Urinary bladder (tissue), 4 donors: Measurements from ENCODE around the gene ADAM29. TPM values are rescaled to one million over a fixed set of nuclear protein-coding genes. Genes with fewer than 3 reads are reported as not detected.
"Not testable (repeated sequence)": the region's sequence is repeated elsewhere in the genome, so short reads cannot be mapped to it uniquely, and the experiment has no call there.

Experiments
- DNase-seq: peaks from one replicate; pipeline ENCODE4 v3.0.0-alpha.2; 2015; ENCODE audit errors: extremely low spot score
- H3K27ac ChIP-seq: one replicate; pipeline ENCODE4 v1.5.1; 2013; ENCODE audit warnings: low read depth, mild to moderate bottlenecking, moderate library complexity
- H3K36me3 ChIP-seq: one replicate; pipeline ENCODE4 v1.6.1; 2013; ENCODE audit warnings: mild to moderate bottlenecking, moderate library complexity; ENCODE audit not compliant: insufficient read depth
- H3K4me1 ChIP-seq: one replicate; pipeline ENCODE4 v1.6.1; 2013; ENCODE audit warnings: mild to moderate bottlenecking, moderate library complexity; ENCODE audit not compliant: insufficient read depth
- H3K4me3 ChIP-seq: one replicate; pipeline ENCODE4 v1.5.1; 2013; ENCODE audit warnings: low read depth, low read length
- WGBS: extraction: QIAGEN DNeasy Blood & Tissue Kit; methylation state at CpG from one replicate; pipeline ENCODE4 v1.1.7; 2013; 5-methylcytosine and 5-hydroxymethylcytosine counted together
- polyA plus RNA-seq: library from polyadenylated mRNA; stranded (reverse); fragments of 200-250 nt; gene quantifications from one replicate; pipeline ENCODE4 v1.2.3, GENCODE V29; 2013
- total RNA-seq: library from RNA; depleted of rRNA; stranded (reverse); fragments of >200 nt; gene quantifications from one replicate; pipeline ENCODE4 v1.2.3, GENCODE V29; 2014
- donor health status: healthy with polysubstance abuse.
- donor health status: healthy.

The ADAM29 gene
- total and polyA plus RNA-seq, 2 donors, result not detected

GRCh38 chr4:174928174-174928573, 10.0 kb downstream of the ADAM29 start:
- DNase-seq, result no peak
- H3K4me3 ChIP-seq, result no peak overlapping the region
- H3K36me3 ChIP-seq, result no peaks in the 10 kb centered on the region
- 79% methylated on average over 6 of the region's 6 CpGs for WGBS
- H3K4me1 ChIP-seq, result no peaks in the 10 kb centered on the region
- H3K27ac ChIP-seq, result no peak overlapping the region

- DNase-seq, result no peak
- Histone ChIP-seq H3K4me3 (no peak overlapping the region), H3K4me1 (no peaks in the 10 kb centered on the region), H3K36me3 (no peaks in the 10 kb centered on the region), H3K27ac (no peak overlapping the region)
- WGBS, result 79% methylated on average over 4 of the region's 4 CpGs
These were observed 10.6 kb downstream of the ADAM29 start for GRCh38 chr4:174928575-174929253.

- 88% methylated on average over 6 of the region's 6 CpGs for WGBS
- Histone ChIP-seq H3K4me3 (no peak overlapping the region), H3K27ac (no peak overlapping the region), H3K4me1 (no peaks in the 10 kb centered on the region), H3K36me3 (no peaks in the 10 kb centered on the region)
- no peak for DNase-seq
These were observed 11.2 kb downstream of the ADAM29 start for GRCh38 chr4:174929346-174929745.

GRCh38 chr4:174930895-174931294, 12.7 kb downstream of the ADAM29 start:
- Histone ChIP-seq H3K27ac (no peak overlapping the region), H3K4me3 (no peak overlapping the region), H3K4me1 (no peaks in the 10 kb centered on the region), H3K36me3 (no peaks in the 10 kb centered on the region)
- no peak for DNase-seq
- WGBS, result 83% methylated on average over 5 of the region's 5 CpGs

GRCh38 chr4:174933083-174933482, 14.9 kb downstream of the ADAM29 start:
- H3K4me3 ChIP-seq, result no peak overlapping the region
- WGBS, result 70% methylated on average over 1 of the region's 1 CpG
- no peaks in the 10 kb centered on the region for H3K4me1 ChIP-seq
- no peak for DNase-seq
- H3K36me3 ChIP-seq, result no peaks in the 10 kb centered on the region
- H3K27ac ChIP-seq, result no peak overlapping the region

GRCh38 chr4:174934360-174934759, 16.2 kb downstream of the ADAM29 start:
- no peak overlapping the region for H3K4me3 ChIP-seq
- 94% methylated on average over 4 of the region's 4 CpGs for WGBS
- DNase-seq, result no peak
- no peaks in the 10 kb centered on the region for H3K4me1 ChIP-seq
- H3K27ac ChIP-seq, result no peak overlapping the region
- H3K36me3 ChIP-seq, result no peaks in the 10 kb centered on the region

- no peak overlapping the region for H3K4me3 ChIP-seq
- H3K4me1 ChIP-seq, result no peaks in the 10 kb centered on the region
- DNase-seq, result no peak
- WGBS, result 51% methylated on average over 2 of the region's 2 CpGs
- H3K36me3 ChIP-seq, result no peaks in the 10 kb centered on the region
- H3K27ac ChIP-seq, result no peak overlapping the region
These were observed 17.4 kb downstream of the ADAM29 start for GRCh38 chr4:174935607-174936006.

GRCh38 chr4:174940002-174940401, 21.8 kb downstream of the ADAM29 start:
- no peak overlapping the region for H3K27ac ChIP-seq
- DNase-seq, result no peak
- 34% methylated on average over 1 of the region's 1 CpG for WGBS
- H3K4me1 ChIP-seq, result no peaks in the 10 kb centered on the region
- no peaks in the 10 kb centered on the region for H3K36me3 ChIP-seq
- no peak overlapping the region for H3K4me3 ChIP-seq

GRCh38 chr4:174946246-174946645, 28.1 kb downstream of the ADAM29 start:
- Histone ChIP-seq H3K4me3 (no peak overlapping the region), H3K27ac (no peak overlapping the region), H3K4me1 (no peaks in the 10 kb centered on the region), H3K36me3 (no peaks in the 10 kb centered on the region)
- DNase-seq, result no peak

GRCh38 chr4:174948826-174949225, 30.7 kb downstream of the ADAM29 start:
- WGBS, result 91% methylated on average over 8 of the region's 8 CpGs
- H3K4me1 ChIP-seq, result no peaks in the 10 kb centered on the region
- H3K4me3 ChIP-seq, result no peak overlapping the region
- H3K27ac ChIP-seq, result no peak overlapping the region
- no peaks in the 10 kb centered on the region for H3K36me3 ChIP-seq
- DNase-seq, result no peak

- Histone ChIP-seq H3K4me1 (no peaks in the 10 kb centered on the region), H3K27ac (no peak overlapping the region), H3K4me3 (no peak overlapping the region), H3K36me3 (no peaks in the 10 kb centered on the region)
- 82% methylated on average over 3 of the region's 3 CpGs for WGBS
- no peak for DNase-seq
These were observed 54.8 kb downstream of the ADAM29 start for GRCh38 chr4:174972911-174973310.

- WGBS, result 75% methylated on average over 2 of the region's 2 CpGs
- no peaks in the 10 kb centered on the region for H3K36me3 ChIP-seq
- no peak overlapping the region for H3K27ac ChIP-seq
- DNase-seq, result no peak
- H3K4me1 ChIP-seq, result no peaks in the 10 kb centered on the region
- H3K4me3 ChIP-seq, result no peak overlapping the region
These were observed 55.2 kb downstream of the ADAM29 start for GRCh38 chr4:174973336-174973735.

GRCh38 chr4:174983128-174983750, 65.1 kb downstream of the ADAM29 start:
- DNase-seq, result no peak
- no peaks in the 10 kb centered on the region for H3K4me1 ChIP-seq
- WGBS, result 30% methylated on average over 6 of the region's 6 CpGs
- H3K36me3 ChIP-seq, result no peaks in the 10 kb centered on the region
- H3K4me3 ChIP-seq, result no peak overlapping the region
- no peak overlapping the region for H3K27ac ChIP-seq

- WGBS, result 63% methylated on average over 1 of the region's 5 CpGs
These were observed 65.7 kb downstream of the ADAM29 start for GRCh38 chr4:174983870-174984269.

More at GRCh38 chr4:174983870-174984269, 65.7 kb downstream of the ADAM29 start:
- DNase-seq, H3K4me1 ChIP-seq, H3K4me3 ChIP-seq, H3K27ac ChIP-seq, H3K36me3 ChIP-seq: not testable (repeated sequence)
